GM06990 (cell line): ENCODE results near the gene ZNF195.

Source experiments
- DNase-seq: peaks from one replicate; pipeline ENCODE4 v3.0.0-alpha.2; 2011; ENCODE audit not compliant: insufficient read length; ENCODE audit errors: extremely low read depth
- H3K27me3 ChIP-seq: replicated peaks from 2 replicates; pipeline ENCODE4 v1.6.0; 2011; ENCODE audit warnings: low read length; ENCODE audit not compliant: control insufficient read depth, insufficient read depth
- H3K36me3 ChIP-seq: 2 replicates; pipeline ENCODE4 v1.5.1; 2011; ENCODE audit warnings: low read length; ENCODE audit not compliant: control insufficient read depth, insufficient read depth
- H3K4me3 ChIP-seq: replicated peaks from 2 replicates; pipeline ENCODE4 v1.5.1; 2011; ENCODE audit warnings: low read depth, mild to moderate bottlenecking, control low read depth, low read length
- TF ChIP-seq, protein P1 (sequence below): IDR thresholded peaks from 2 replicates; pipeline ENCODE4 v1.5.1; 2011; ENCODE audit warnings: low read length, control low read depth, mild to moderate bottlenecking, inconsistent platforms; ENCODE audit not compliant: insufficient read depth, poor library complexity, severe bottlenecking

The ZNF195 gene

GRCh38 chr11:3367221-3367620 lies 11.7 kb downstream of the ZNF195 start:
- no peak for DNase-seq

GRCh38 chr11:3359092-3359824 lies 19.7 kb downstream of the ZNF195 start:
- TF ChIP-seq, protein P1, sequence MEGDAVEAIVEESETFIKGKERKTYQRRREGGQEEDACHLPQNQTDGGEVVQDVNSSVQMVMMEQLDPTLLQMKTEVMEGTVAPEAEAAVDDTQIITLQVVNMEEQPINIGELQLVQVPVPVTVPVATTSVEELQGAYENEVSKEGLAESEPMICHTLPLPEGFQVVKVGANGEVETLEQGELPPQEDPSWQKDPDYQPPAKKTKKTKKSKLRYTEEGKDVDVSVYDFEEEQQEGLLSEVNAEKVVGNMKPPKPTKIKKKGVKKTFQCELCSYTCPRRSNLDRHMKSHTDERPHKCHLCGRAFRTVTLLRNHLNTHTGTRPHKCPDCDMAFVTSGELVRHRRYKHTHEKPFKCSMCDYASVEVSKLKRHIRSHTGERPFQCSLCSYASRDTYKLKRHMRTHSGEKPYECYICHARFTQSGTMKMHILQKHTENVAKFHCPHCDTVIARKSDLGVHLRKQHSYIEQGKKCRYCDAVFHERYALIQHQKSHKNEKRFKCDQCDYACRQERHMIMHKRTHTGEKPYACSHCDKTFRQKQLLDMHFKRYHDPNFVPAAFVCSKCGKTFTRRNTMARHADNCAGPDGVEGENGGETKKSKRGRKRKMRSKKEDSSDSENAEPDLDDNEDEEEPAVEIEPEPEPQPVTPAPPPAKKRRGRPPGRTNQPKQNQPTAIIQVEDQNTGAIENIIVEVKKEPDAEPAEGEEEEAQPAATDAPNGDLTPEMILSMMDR, result no peak
- no peaks in the 10 kb centered on the region for H3K27me3 ChIP-seq
- peaks cover 9% of the 10 kb centered on the region for H3K36me3 ChIP-seq
- no peak for DNase-seq
- no peak overlapping the region for H3K4me3 ChIP-seq

More at GRCh38 chr11:3367221-3367620, 11.7 kb downstream of the ZNF195 start:
- TF ChIP-seq, protein P1, result no peak
- Histone ChIP-seq H3K36me3 (peaks cover 15% of the 10 kb centered on the region), H3K27me3 (no peaks in the 10 kb centered on the region), H3K4me3 (no peak overlapping the region)

GRCh38 chr11:3357994-3358676 lies 20.8 kb downstream of the ZNF195 start:
- TF ChIP-seq, protein P1, result no peak
- Histone ChIP-seq H3K36me3 (peaks cover 9% of the 10 kb centered on the region), H3K27me3 (no peaks in the 10 kb centered on the region), H3K4me3 (no peak overlapping the region)
- DNase-seq, result no peak

- Histone ChIP-seq H3K27me3 (no peaks in the 10 kb centered on the region), H3K4me3 (no peak overlapping the region), H3K36me3 (peaks cover 9% of the 10 kb centered on the region)
- no peak for DNase-seq
- TF ChIP-seq, protein P1, result no peak
Measured at GRCh38 chr11:3357302-3357701, 21.6 kb downstream of the ZNF195 start.

- H3K27me3 ChIP-seq, result no peaks in the 10 kb centered on the region
- DNase-seq, result no peak
- no peak overlapping the region for H3K4me3 ChIP-seq
- H3K36me3 ChIP-seq, result peaks cover 9% of the 10 kb centered on the region
- TF ChIP-seq, protein P1, result no peak
Measured at GRCh38 chr11:3356858-3357257, 22.1 kb downstream of the ZNF195 start.
